ENCODE results near the gene DAP3.

DNA sequence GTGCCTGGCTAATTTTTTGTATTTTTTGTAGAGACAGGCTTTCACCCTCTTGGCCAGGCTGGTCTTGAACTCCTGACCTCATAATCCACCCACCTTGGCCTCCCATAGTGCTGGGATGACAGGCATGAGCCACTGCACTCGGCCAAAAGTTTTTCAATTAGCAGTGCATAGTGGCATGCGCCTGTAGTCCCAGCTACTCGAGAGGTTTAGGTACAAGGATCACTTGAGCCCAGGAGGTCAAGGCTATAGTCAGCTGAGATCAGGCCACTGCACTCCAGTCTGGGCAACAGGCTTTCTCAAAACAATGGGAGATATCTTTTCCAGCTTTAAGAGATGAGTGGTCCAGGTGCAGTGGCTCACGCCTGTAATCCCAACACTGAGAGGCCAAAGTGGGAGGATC is 30.8 kb downstream of the DAP3 start:
- TF ChIP-seq CTCF (IDR thresholded peaks at IDR 0.05; ENCODE audit: low read length) (no peak), EZH2 (IDR thresholded peaks at IDR 0.05; ENCODE audit: borderline replicate concordance, low read length) (no peak)
